ENCODE data around the gene CLCN3. TPM values are rescaled to one million over a fixed set of nuclear protein-coding genes. Genes with fewer than 3 reads are reported as not detected.

The CLCN3 gene
- total RNA-seq, 1 donor from 2014 or later = 13.8 TPM

- no peak overlapping the region for H3K27ac ChIP-seq
- H3K27me3 ChIP-seq = no peaks in the 10 kb centered on the region
- TF ChIP-seq CTCF (IDR thresholded peaks at IDR 0.05) = no peak
- H3K4me3 ChIP-seq = no peak overlapping the region
- H3K4me1 ChIP-seq = peaks cover 0 to 5% of the 10 kb centered on the region in 2 donors
- no peak for DNase-seq (ENCODE audit: low spot score in 2 of 2)
- H3K9me3 ChIP-seq = no peaks in the 10 kb centered on the region
- no peaks in the 10 kb centered on the region for H3K36me3 ChIP-seq
- intact Hi-C loops (cut with DNase I) = no loop called here
These were observed 5.5 kb downstream of the CLCN3 start for GRCh38 chr4:169625886-169626285.

- intact Hi-C loops (cut with DNase I) = no loop called here
- no peak overlapping the region for H3K27ac ChIP-seq
- no peaks in the 10 kb centered on the region for H3K9me3 ChIP-seq
- no peak overlapping the region for H3K4me3 ChIP-seq
- DNase-seq (ENCODE audit: low spot score in 2 of 2) = no peak
- no peak for TF ChIP-seq CTCF (IDR thresholded peaks at IDR 0.05)
- peaks cover 0 to 5% of the 10 kb centered on the region in 2 donors for H3K4me1 ChIP-seq
- H3K27me3 ChIP-seq = no peaks in the 10 kb centered on the region
- H3K36me3 ChIP-seq = no peaks in the 10 kb centered on the region
These were observed 6.2 kb downstream of the CLCN3 start for GRCh38 chr4:169626331-169627282.

DNA sequence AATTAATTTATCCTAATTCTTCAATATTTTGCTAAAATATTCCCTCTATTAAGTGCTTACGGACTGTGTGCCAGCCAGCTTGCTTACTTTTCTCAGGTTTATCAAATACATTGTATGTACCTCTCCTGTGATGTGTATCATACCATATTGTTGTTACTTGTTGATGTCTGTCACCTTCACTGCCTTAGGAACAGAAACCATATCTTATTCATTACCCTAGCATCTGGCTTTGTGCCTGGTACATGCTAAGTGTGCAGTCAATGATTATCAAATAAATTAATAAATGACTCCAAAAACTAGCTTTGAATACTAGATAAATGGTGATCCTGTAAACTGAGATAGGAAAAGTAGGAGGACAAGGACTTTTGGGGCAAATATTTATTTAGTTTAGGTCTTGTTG is 6.9 kb downstream of the CLCN3 start:
- no peak overlapping the region for H3K4me3 ChIP-seq
- H3K27me3 ChIP-seq = no peaks in the 10 kb centered on the region
- H3K27ac ChIP-seq = no peak overlapping the region
- peaks cover 0 to 4% of the 10 kb centered on the region in 2 donors for H3K4me1 ChIP-seq
- intact Hi-C loops (cut with DNase I) = no loop called here
- H3K36me3 ChIP-seq = no peaks in the 10 kb centered on the region
- TF ChIP-seq CTCF (IDR thresholded peaks at IDR 0.05) = no peak
- H3K9me3 ChIP-seq = no peaks in the 10 kb centered on the region
- DNase-seq (ENCODE audit: low spot score in 2 of 2) = no peak

DNA sequence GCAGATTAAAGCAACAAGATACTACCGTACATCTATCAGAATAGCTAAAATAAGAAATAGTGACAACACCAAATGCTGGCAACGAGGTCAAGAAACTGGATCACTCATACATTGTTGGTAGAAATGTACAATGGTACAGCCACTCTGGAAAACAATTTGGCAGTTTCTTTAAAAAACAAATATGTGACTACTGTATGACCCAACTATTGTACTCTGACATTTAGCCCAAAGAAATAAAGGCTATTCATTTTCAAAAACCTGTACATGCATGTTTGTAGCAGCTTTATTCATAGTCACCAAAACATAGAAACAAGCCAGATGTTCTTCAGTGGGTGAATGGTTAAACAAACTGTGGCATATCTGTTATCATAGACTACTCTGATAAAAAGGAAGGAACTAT is 8.2 kb downstream of the CLCN3 start:
- intact Hi-C loops (cut with DNase I) = no loop called here
- Histone ChIP-seq H3K4me1 (no peaks in the 10 kb centered on the region), H3K27me3 (no peaks in the 10 kb centered on the region), H3K27ac (no peak overlapping the region), H3K36me3 (no peaks in the 10 kb centered on the region), H3K9me3 (no peaks in the 10 kb centered on the region), H3K4me3 (no peak overlapping the region)
- no peak for TF ChIP-seq CTCF (IDR thresholded peaks at IDR 0.05)
- no peak for DNase-seq (ENCODE audit: low spot score in 2 of 2)

DNA sequence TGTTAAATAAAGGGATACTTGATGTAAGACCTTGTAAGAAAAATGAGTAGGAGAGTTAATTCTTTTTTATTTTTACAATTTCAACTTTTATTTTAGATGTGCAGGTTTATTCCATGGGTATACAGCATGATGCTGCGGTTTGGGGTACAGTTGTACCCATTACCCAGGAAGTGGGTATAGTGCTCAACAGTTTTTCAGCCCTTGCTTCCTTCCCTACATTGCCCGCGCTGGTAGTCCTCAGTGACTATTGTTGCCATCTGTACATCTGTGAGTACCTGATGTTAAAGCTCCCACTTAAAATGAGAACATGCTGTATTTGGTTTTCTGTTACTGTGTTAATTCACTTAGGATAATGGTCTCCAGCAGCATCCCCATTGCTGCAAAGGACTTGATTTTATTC is 9.7 kb downstream of the CLCN3 start:
- intact Hi-C loops (cut with DNase I) = no loop called here
- Histone ChIP-seq H3K4me3 (no peak overlapping the region), H3K27me3 (no peaks in the 10 kb centered on the region), H3K4me1 (no peaks in the 10 kb centered on the region), H3K27ac (no peak overlapping the region), H3K9me3 (no peaks in the 10 kb centered on the region), H3K36me3 (no peaks in the 10 kb centered on the region)
- TF ChIP-seq CTCF (IDR thresholded peaks at IDR 0.05) = no peak
- no peak for DNase-seq (ENCODE audit: low spot score in 2 of 2)

All from ascending aorta (tissue), 2 donors.